A549 (cell line): Measurements from ENCODE around the gene PTPRG. TPM values are rescaled to one million over a fixed set of nuclear protein-coding genes. Genes with fewer than 3 reads are reported as not detected.

ENCODE experiments used
- ATAC-seq, 2 experiments: fragments of 200-7000 bp in 1 of 2; fragments of >200 bp in 1 of 2; cut with Nextera tagmentation in 1 of 2; cut with Tn5 transposase in 1 of 2; 3 replicates each; pipeline versions ENCODE4 v1.8.0 to v1.9.1; 2018 to 2020; ENCODE audit warnings: mild to moderate bottlenecking in 1 of 2, moderate library complexity in 1 of 2
- CTCF ChIA-PET: fragments of 300-600 bp; sonication (Branson Sonifier 250); formaldehyde crosslinking; extraction: SDS; loops from one replicate; lab custom pipeline; 2021; ENCODE audit warnings: antibody characterized with exemption, inconsistent platforms; lab: Yijun Ruan, JAX
- POLR2A ChIA-PET: fragments of 350-600 bp; formaldehyde crosslinking; extraction: SDS; loops from one replicate; lab custom pipeline; 2021; ENCODE audit warnings: antibody characterized with exemption, inconsistent platforms; lab: Yijun Ruan, JAX
- DNase-seq, 2 experiments: peaks; one replicate each; pipeline versions ENCODE4 v3.0.0 to v3.0.0-alpha.2; 2011 to 2016; ENCODE audit warnings: low read depth in 1 of 2, low spot score in 1 of 2
- FAIRE-seq: peaks from 2 replicates; lab custom pipeline; 2011; peaks lifted over from hg19 to GRCh38; lab: Jason Lieb, UNC
- H3K27ac ChIP-seq, 2 experiments: fragments of >200 bp; sonication (Bioruptor Twin); formaldehyde crosslinking; 3 replicates each; pipeline ENCODE4 v1.5.1; 2016 to 2017
- H3K4me1 ChIP-seq: fragments of >200 bp; sonication (Bioruptor Twin); formaldehyde crosslinking; 3 replicates; pipeline ENCODE4 v1.6.1; 2016
- H3K4me2 ChIP-seq: fragments of >200 bp; sonication (Bioruptor Twin); formaldehyde crosslinking; 3 replicates; pipeline ENCODE4 v1.6.1; 2016
- H3K4me3 ChIP-seq: fragments of >200 bp; sonication (Bioruptor Twin); formaldehyde crosslinking; 3 replicates; pipeline ENCODE4 v1.5.1; 2016
- H3K9me3 ChIP-seq: fragments of >200 bp; sonication (Bioruptor Twin); formaldehyde crosslinking; 3 replicates; pipeline ENCODE4 v1.6.1; 2016
- CBX2 ChIP-seq: fragments of 200-600 bp; sonication (generic); IDR thresholded peaks from 2 replicates; pipeline ENCODE4 v1.6.1; 2016; ENCODE audit warnings: low read depth, mild to moderate bottlenecking, borderline replicate concordance
- CEBPB ChIP-seq, 2 experiments: fragments of >200 bp in 1 of 2; sonication (Bioruptor Twin) in 1 of 2; formaldehyde crosslinking in 1 of 2; IDR thresholded peaks; 2 replicates each; pipeline ENCODE4 v1.6.1; 2012 to 2016
- CHD4 ChIP-seq: fragments of 200-600 bp; sonication (generic); IDR thresholded peaks from 2 replicates; pipeline ENCODE4 v1.6.1; 2016; ENCODE audit warnings: antibody characterized with exemption, mild to moderate bottlenecking, borderline replicate concordance
- EHF ChIP-seq: fragments of 250-450 bp; sonication (Bioruptor Pico); IDR thresholded peaks from 2 replicates; pipeline ENCODE4 v1.5.0; 2020; ENCODE audit warnings: mild to moderate bottlenecking
- FOSL2 ChIP-seq, 2 experiments: fragments of 450-650 bp in 1 of 2; fragments of >200 bp in 1 of 2; sonication (Bioruptor Twin) in 1 of 2; formaldehyde crosslinking; IDR thresholded peaks; 2 replicates each; pipeline versions ENCODE4 v1.5.0 to v1.6.1; 2016 to 2020; ENCODE audit warnings: mild to moderate bottlenecking in 1 of 2, moderate library complexity in 1 of 2
- FOXS1 ChIP-seq: fragments of 250-450 bp; sonication (Bioruptor Pico); IDR thresholded peaks from 2 replicates; pipeline ENCODE4 v1.5.0; 2020; ENCODE audit warnings: mild to moderate bottlenecking, moderate library complexity
- GATA3 ChIP-seq: IDR thresholded peaks from 2 replicates; pipeline ENCODE4 v1.6.1; 2012; ENCODE audit warnings: borderline replicate concordance
- HOXA7 ChIP-seq: fragments of 250-450 bp; sonication (Bioruptor Pico); IDR thresholded peaks from 2 replicates; pipeline ENCODE4 v1.5.0; 2020; ENCODE audit warnings: mild to moderate bottlenecking, moderate library complexity
- HOXB13 ChIP-seq: fragments of 250-450 bp; sonication (Bioruptor Pico); IDR thresholded peaks from 2 replicates; pipeline ENCODE4 v1.5.0; 2020; ENCODE audit warnings: low read depth, mild to moderate bottlenecking, moderate library complexity
- HOXB5 ChIP-seq: fragments of 250-450 bp; sonication (Bioruptor Pico); IDR thresholded peaks from 2 replicates; pipeline ENCODE4 v1.5.0; 2020; ENCODE audit warnings: mild to moderate bottlenecking, moderate library complexity
- JUN ChIP-seq, 2 experiments: fragments of >200 bp; sonication (Bioruptor Twin); formaldehyde crosslinking; IDR thresholded peaks; 2 replicates in 1 of 2; 3 replicates in 1 of 2; pipeline ENCODE4 v1.6.1; 2016 to 2017
- MAFK ChIP-seq: fragments of 450-650 bp; IDR thresholded peaks from 2 replicates; pipeline ENCODE4 v1.6.1; 2014; ENCODE audit not compliant: partially characterized antibody
- NFE2L2 ChIP-seq: fragments of 150-350 bp; conservative IDR thresholded peaks from 2 replicates; pipeline ENCODE4 v1.6.1; 2014; ENCODE audit warnings: low read length
- POLR2A ChIP-seq: IDR thresholded peaks from 2 replicates; pipeline ENCODE4 v1.6.1; 2012; ENCODE audit warnings: mild to moderate bottlenecking, low read length
- RCOR1 ChIP-seq: fragments of 150-350 bp; IDR thresholded peaks from 2 replicates; pipeline ENCODE4 v1.6.1; 2014; ENCODE audit warnings: antibody characterized with exemption, low read length, low read depth
- SMC3 ChIP-seq: fragments of >200 bp; sonication (Bioruptor Twin); formaldehyde crosslinking; IDR thresholded peaks from 3 replicates; pipeline ENCODE4 v1.6.1; 2018; ENCODE audit warnings: inconsistent platforms
- TFCP2L1 ChIP-seq: fragments of 250-450 bp; sonication (Bioruptor Pico); IDR thresholded peaks from 2 replicates; pipeline ENCODE4 v1.5.0; 2021; ENCODE audit warnings: mild to moderate bottlenecking
- TP53 ChIP-seq: fragments of 250-450 bp; sonication (Bioruptor Pico); IDR thresholded peaks from 2 replicates; pipeline ENCODE4 v1.5.0; 2021; ENCODE audit warnings: mild to moderate bottlenecking, moderate library complexity
- ZC3H11A ChIP-seq: fragments of 450-650 bp; IDR thresholded peaks from 2 replicates; pipeline ENCODE4 v1.6.1; 2014; ENCODE audit warnings: antibody characterized with exemption, mild to moderate bottlenecking
- ZFP36 ChIP-seq: fragments of 450-650 bp; IDR thresholded peaks from 2 replicates; pipeline ENCODE4 v1.6.1; 2014; ENCODE audit warnings: borderline replicate concordance; ENCODE audit not compliant: partially characterized antibody
- WGBS: methylation state at CpG from one replicate; pipeline ENCODE4 v1.1.6; 2017; ENCODE audit errors: missing lambda C conversion rate; 5-methylcytosine and 5-hydroxymethylcytosine counted together
- polyA plus RNA-seq, 4 experiments: library from polyadenylated mRNA; depleted of rRNA in 3 of 4; stranded (reverse); fragments of >200 nt; fragmentation: RNase III in 1 of 4; extraction: RNeasy Plus Mini Kit Qiagen cat#74134 plus additional on column Dnase treatment in 1 of 4; gene quantifications; 2 replicates in 3 of 4; 3 replicates in 1 of 4; pipeline ENCODE4 v1.2.3, GENCODE V29; 2011 to 2017
- TF ChIP-seq, protein P1 (sequence below): fragments of 450-650 bp; IDR thresholded peaks from 2 replicates; pipeline ENCODE4 v1.6.1; 2014; ENCODE audit warnings: antibody characterized with exemption
- TF ChIP-seq, protein P2 (sequence below): IDR thresholded peaks from 2 replicates; pipeline ENCODE4 v1.6.1; 2012
- TF ChIP-seq, protein P3 (sequence below): fragments of 250-450 bp; sonication (Bioruptor Pico); IDR thresholded peaks from 2 replicates; pipeline ENCODE4 v1.5.0; 2021; ENCODE audit warnings: mild to moderate bottlenecking, moderate library complexity, borderline replicate concordance
- TF ChIP-seq, protein P4 (sequence below): fragments of 200-600 bp; sonication (generic); IDR thresholded peaks from 2 replicates; pipeline ENCODE4 v1.6.1; 2016; ENCODE audit warnings: antibody characterized with exemption, mild to moderate bottlenecking, moderate library complexity
- TF ChIP-seq, protein P5 (sequence below): fragments of >200 bp; sonication (Bioruptor Twin); formaldehyde crosslinking; IDR thresholded peaks from 3 replicates; pipeline ENCODE4 v1.5.1; 2016

Gene PTPRG
- polyA plus RNA-seq, 2 of the 4 experiments (the other 2 are of a cell fraction): 4.5 to 4.8 TPM

DNA sequence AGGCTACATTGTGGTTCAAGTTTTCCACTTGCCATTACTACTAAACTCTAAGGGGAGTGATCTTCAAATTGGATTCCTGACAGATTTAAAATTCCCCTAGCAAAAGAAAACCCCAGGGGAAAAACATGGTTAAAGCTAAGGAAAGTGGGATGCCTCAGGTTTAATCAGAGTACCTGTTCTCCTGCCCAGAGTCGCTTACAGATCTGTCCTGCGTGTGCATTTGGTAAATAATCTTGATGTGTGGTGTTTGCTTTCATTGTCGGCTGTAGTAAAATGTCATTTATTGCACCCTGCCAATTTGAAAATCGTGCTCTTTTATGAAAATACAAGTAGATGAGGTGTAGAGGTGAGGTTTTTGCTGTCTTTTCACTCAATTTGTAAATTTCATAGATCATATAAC is 323.4 kb downstream of the PTPRG start:
- Histone ChIP-seq H3K27ac (no peak overlapping the region), H3K4me2 (no peak overlapping the region), H3K4me3 (no peak overlapping the region), H3K4me1 (no peaks in the 10 kb centered on the region), H3K9me3 (no peaks in the 10 kb centered on the region)
- DNase-seq (no peak), ATAC-seq (no peak), FAIRE-seq (no peak)
- CTCF ChIA-PET: no interaction called here
- 49% methylated on average over 4 of the region's 4 CpGs for WGBS
- POLR2A ChIA-PET: no interaction called here
- no peak for TF ChIP-seq RCOR1
- TF ChIP-seq, protein P1, sequence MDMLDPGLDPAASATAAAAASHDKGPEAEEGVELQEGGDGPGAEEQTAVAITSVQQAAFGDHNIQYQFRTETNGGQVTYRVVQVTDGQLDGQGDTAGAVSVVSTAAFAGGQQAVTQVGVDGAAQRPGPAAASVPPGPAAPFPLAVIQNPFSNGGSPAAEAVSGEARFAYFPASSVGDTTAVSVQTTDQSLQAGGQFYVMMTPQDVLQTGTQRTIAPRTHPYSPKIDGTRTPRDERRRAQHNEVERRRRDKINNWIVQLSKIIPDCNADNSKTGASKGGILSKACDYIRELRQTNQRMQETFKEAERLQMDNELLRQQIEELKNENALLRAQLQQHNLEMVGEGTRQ: no peak

DNA sequence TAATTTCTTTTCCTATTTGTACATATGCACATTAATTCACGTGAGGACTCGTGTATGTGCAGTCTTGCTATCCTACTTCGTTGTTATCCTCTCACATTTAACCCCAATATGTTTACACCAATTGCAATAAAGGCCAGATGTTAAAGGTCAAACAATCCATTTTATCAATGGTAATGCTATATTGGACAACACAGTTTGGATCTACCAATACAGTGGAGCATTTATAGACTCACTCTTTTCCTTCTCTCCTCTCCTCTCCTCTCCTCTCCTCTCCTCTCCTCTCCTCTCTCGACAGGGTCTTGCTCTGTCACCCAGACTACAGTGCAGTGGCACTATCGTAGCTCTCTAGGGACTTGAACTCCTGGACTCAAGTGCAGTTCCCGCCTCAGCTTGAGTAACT is 324.0 kb downstream of the PTPRG start:
- H3K27ac ChIP-seq: no peak overlapping the region
- no peaks in the 10 kb centered on the region for H3K4me1 ChIP-seq
- 48% methylated on average over 6 of the region's 6 CpGs for WGBS
- TF ChIP-seq NFE2L2 (no peak), HOXB13 (CRISPR knock-in tag) (no peak), CHD4 (no peak), FOXS1 (CRISPR knock-in tag) (no peak), HOXB5 (no peak)
- TF ChIP-seq, protein P2, sequence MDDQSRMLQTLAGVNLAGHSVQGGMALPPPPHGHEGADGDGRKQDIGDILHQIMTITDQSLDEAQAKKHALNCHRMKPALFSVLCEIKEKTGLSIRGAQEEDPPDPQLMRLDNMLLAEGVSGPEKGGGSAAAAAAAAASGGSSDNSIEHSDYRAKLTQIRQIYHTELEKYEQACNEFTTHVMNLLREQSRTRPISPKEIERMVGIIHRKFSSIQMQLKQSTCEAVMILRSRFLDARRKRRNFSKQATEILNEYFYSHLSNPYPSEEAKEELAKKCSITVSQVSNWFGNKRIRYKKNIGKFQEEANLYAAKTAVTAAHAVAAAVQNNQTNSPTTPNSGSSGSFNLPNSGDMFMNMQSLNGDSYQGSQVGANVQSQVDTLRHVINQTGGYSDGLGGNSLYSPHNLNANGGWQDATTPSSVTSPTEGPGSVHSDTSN: no peak
- no peak for ATAC-seq
- POLR2A ChIA-PET: no interaction called here
- no peaks in the 10 kb centered on the region for H3K9me3 ChIP-seq
- no peak overlapping the region for H3K4me3 ChIP-seq
- no peak overlapping the region for H3K4me2 ChIP-seq
- no peak for FAIRE-seq
- DNase-seq: no peak
- CTCF ChIA-PET: no interaction called here

DNA sequence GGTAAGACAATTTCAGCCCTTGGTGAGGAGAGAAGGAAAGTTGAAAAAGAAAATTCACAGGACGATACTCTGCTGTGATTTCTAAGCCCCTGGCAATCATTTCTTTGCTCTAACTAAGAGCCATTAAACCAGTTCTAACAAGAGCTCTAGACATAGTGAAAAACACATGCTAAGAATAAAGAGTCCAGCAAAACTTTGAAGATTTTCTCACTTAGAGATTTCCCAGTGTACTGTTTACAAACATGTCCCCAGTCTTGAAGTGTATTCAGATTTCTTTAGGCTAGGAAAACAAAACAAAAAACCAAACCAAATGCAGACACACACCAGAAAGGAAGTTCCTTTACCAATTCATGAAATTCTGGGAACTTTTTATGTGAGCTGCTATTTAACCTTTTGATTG is 325.8 kb downstream of the PTPRG start:
- Histone ChIP-seq H3K4me2 (no peak overlapping the region), H3K9me3 (no peaks in the 10 kb centered on the region), H3K4me3 (no peak overlapping the region), H3K27ac (no peak overlapping the region), H3K4me1 (no peaks in the 10 kb centered on the region)
- TF ChIP-seq, protein P3, sequence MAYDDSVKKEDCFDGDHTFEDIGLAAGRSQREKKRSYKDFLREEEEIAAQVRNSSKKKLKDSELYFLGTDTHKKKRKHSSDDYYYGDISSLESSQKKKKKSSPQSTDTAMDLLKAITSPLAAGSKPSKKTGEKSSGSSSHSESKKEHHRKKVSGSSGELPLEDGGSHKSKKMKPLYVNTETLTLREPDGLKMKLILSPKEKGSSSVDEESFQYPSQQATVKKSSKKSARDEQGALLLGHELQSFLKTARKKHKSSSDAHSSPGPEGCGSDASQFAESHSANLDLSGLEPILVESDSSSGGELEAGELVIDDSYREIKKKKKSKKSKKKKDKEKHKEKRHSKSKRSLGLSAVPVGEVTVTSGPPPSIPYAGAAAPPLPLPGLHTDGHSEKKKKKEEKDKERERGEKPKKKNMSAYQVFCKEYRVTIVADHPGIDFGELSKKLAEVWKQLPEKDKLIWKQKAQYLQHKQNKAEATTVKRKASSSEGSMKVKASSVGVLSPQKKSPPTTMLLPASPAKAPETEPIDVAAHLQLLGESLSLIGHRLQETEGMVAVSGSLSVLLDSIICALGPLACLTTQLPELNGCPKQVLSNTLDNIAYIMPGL: no peak
- no peak for TF ChIP-seq HOXA7 (CRISPR knock-in tag)
- no peak for TF ChIP-seq JUN (IDR thresholded peaks at IDR 0.05)
- no peak for TF ChIP-seq ZFP36
- no peak for TF ChIP-seq TP53 (CRISPR knock-in tag)
- TF ChIP-seq ZC3H11A: no peak
- TF ChIP-seq GATA3: no peak
- TF ChIP-seq, protein P4, sequence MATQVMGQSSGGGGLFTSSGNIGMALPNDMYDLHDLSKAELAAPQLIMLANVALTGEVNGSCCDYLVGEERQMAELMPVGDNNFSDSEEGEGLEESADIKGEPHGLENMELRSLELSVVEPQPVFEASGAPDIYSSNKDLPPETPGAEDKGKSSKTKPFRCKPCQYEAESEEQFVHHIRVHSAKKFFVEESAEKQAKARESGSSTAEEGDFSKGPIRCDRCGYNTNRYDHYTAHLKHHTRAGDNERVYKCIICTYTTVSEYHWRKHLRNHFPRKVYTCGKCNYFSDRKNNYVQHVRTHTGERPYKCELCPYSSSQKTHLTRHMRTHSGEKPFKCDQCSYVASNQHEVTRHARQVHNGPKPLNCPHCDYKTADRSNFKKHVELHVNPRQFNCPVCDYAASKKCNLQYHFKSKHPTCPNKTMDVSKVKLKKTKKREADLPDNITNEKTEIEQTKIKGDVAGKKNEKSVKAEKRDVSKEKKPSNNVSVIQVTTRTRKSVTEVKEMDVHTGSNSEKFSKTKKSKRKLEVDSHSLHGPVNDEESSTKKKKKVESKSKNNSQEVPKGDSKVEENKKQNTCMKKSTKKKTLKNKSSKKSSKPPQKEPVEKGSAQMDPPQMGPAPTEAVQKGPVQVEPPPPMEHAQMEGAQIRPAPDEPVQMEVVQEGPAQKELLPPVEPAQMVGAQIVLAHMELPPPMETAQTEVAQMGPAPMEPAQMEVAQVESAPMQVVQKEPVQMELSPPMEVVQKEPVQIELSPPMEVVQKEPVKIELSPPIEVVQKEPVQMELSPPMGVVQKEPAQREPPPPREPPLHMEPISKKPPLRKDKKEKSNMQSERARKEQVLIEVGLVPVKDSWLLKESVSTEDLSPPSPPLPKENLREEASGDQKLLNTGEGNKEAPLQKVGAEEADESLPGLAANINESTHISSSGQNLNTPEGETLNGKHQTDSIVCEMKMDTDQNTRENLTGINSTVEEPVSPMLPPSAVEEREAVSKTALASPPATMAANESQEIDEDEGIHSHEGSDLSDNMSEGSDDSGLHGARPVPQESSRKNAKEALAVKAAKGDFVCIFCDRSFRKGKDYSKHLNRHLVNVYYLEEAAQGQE: no peak
- TF ChIP-seq, protein P1: no peak
- no peak for TF ChIP-seq FOSL2 (IDR thresholded peaks at IDR 0.05)
- TF ChIP-seq FOSL2 (CRISPR knock-in tag; IDR thresholded peaks at IDR 0.05): no peak
- TF ChIP-seq EHF (CRISPR knock-in tag): no peak
- TF ChIP-seq CBX2: no peak
- TF ChIP-seq CEBPB (IDR thresholded peaks at IDR 0.05): no peak
- TF ChIP-seq, protein P5, sequence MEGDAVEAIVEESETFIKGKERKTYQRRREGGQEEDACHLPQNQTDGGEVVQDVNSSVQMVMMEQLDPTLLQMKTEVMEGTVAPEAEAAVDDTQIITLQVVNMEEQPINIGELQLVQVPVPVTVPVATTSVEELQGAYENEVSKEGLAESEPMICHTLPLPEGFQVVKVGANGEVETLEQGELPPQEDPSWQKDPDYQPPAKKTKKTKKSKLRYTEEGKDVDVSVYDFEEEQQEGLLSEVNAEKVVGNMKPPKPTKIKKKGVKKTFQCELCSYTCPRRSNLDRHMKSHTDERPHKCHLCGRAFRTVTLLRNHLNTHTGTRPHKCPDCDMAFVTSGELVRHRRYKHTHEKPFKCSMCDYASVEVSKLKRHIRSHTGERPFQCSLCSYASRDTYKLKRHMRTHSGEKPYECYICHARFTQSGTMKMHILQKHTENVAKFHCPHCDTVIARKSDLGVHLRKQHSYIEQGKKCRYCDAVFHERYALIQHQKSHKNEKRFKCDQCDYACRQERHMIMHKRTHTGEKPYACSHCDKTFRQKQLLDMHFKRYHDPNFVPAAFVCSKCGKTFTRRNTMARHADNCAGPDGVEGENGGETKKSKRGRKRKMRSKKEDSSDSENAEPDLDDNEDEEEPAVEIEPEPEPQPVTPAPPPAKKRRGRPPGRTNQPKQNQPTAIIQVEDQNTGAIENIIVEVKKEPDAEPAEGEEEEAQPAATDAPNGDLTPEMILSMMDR: no peak
- no peak for TF ChIP-seq MAFK
- TF ChIP-seq POLR2A: no peak
- TF ChIP-seq TFCP2L1: no peak
- no peak for TF ChIP-seq NFE2L2
- TF ChIP-seq SMC3: no peak
- ChIA-PET POLR2A (no interaction called here), CTCF (interaction anchor here (0.6 kb wide), 1 partner anchor 431 kb away, joined by 3 read pairs; no protein-coding TSS in a partner anchor)
- ATAC-seq (no peak), FAIRE-seq (no peak), DNase-seq (no peak)
- 41% methylated on average over 1 of the region's 1 CpG for WGBS
